Mesothelial cell of epicardium (in vitro differentiated cells): Measurements from ENCODE around the gene SLC38A2. TPM values are rescaled to one million over a fixed set of nuclear protein-coding genes. Genes with fewer than 3 reads are reported as not detected.
A peak's percentile ranks its signal among the peaks of the same experiment; 100 is the strongest.

Source experiments
- DNase-seq, 2 experiments: peaks; one replicate each; pipeline ENCODE4 v3.0.0; 2021; ENCODE audit warnings: low spot score in 2 of 2; ENCODE audit not compliant: unreplicated experiment in 2 of 2
- H3K27ac Mint-ChIP-seq: 2 replicates; pipeline ENCODE4 v1.8.0; 2021; ENCODE audit warnings: mixed read lengths
- H3K27me3 Mint-ChIP-seq: 2 replicates; pipeline ENCODE4 v1.8.0; 2021; ENCODE audit warnings: low read depth, mixed read lengths
- H3K36me3 Mint-ChIP-seq: 2 replicates; pipeline ENCODE4 v1.8.0; 2021; ENCODE audit warnings: mixed read lengths
- H3K4me1 Mint-ChIP-seq: 2 replicates; pipeline ENCODE4 v1.8.0; 2021; ENCODE audit warnings: mixed read lengths
- H3K4me3 Mint-ChIP-seq: 2 replicates; pipeline ENCODE4 v1.8.0; 2021; ENCODE audit warnings: mild to moderate bottlenecking, moderate library complexity, mixed read lengths
- H3K9me3 Mint-ChIP-seq: 2 replicates; pipeline ENCODE4 v1.8.0; 2021; ENCODE audit warnings: mixed read lengths
- CTCF ChIP-seq: fragments of 200-600 bp; sonication (generic); IDR thresholded peaks from one replicate; pipeline ENCODE4 v1.5.0; 2021; ENCODE audit warnings: antibody characterized with exemption; ENCODE audit not compliant: unreplicated experiment
- total RNA-seq: library from RNA; stranded (reverse); gene quantifications from 3 replicates; pipeline ENCODE4 v1.2.1, GENCODE V29; 2021

SLC38A2 gene
- total RNA-seq, 1 donor from 2014 or later = 256 TPM

GRCh38 chr12:46383654-46384450 lies 11.3 kb upstream of the SLC38A2 start:
- no peak for TF ChIP-seq CTCF
- H3K4me3 Mint-ChIP-seq = peak overlapping the region; percentile 86
- H3K36me3 Mint-ChIP-seq = no peaks in the 10 kb centered on the region
- peak in 1 of 2 experiments; percentile 79 for DNase-seq
- no peaks in the 10 kb centered on the region for H3K27me3 Mint-ChIP-seq
- H3K4me1 Mint-ChIP-seq = peaks cover 50% of the 10 kb centered on the region
- peak overlapping the region; percentile 94 for H3K27ac Mint-ChIP-seq
- H3K9me3 Mint-ChIP-seq = peaks cover 4% of the 10 kb centered on the region

- peak overlapping the region; percentile 86 for H3K4me3 Mint-ChIP-seq
- H3K4me1 Mint-ChIP-seq = peaks cover 45% of the 10 kb centered on the region
- peaks cover 3% of the 10 kb centered on the region for H3K27me3 Mint-ChIP-seq
- TF ChIP-seq CTCF = no peak
- peak overlapping the region; percentile 94 for H3K27ac Mint-ChIP-seq
- H3K36me3 Mint-ChIP-seq = no peaks in the 10 kb centered on the region
- DNase-seq = peak; percentile 94 to 95
- H3K9me3 Mint-ChIP-seq = peaks cover 4% of the 10 kb centered on the region
Measured at GRCh38 chr12:46382964-46383653, 10.5 kb upstream of the SLC38A2 start.

GRCh38 chr12:46382408-46382963 lies 9.9 kb upstream of the SLC38A2 start:
- DNase-seq = no peak
- peaks cover 3% of the 10 kb centered on the region for H3K27me3 Mint-ChIP-seq
- peaks cover 39% of the 10 kb centered on the region for H3K4me1 Mint-ChIP-seq
- H3K4me3 Mint-ChIP-seq = peak overlapping the region; percentile 86
- no peak for TF ChIP-seq CTCF
- H3K9me3 Mint-ChIP-seq = peaks cover 4% of the 10 kb centered on the region
- H3K27ac Mint-ChIP-seq = peak overlapping the region; percentile 94
- H3K36me3 Mint-ChIP-seq = no peaks in the 10 kb centered on the region

- Mint-ChIP-seq H3K4me1 (peaks cover 32% of the 10 kb centered on the region), H3K27ac (peak overlapping the region; percentile 56), H3K36me3 (no peaks in the 10 kb centered on the region), H3K4me3 (no peak overlapping the region), H3K9me3 (peaks cover 4% of the 10 kb centered on the region), H3K27me3 (peaks cover 5% of the 10 kb centered on the region)
- DNase-seq = no peak
- no peak for TF ChIP-seq CTCF
Measured at GRCh38 chr12:46380881-46381280, 8.3 kb upstream of the SLC38A2 start.

GRCh38 chr12:46380022-46380796 lies 7.6 kb upstream of the SLC38A2 start:
- Mint-ChIP-seq H3K4me3 (no peak overlapping the region), H3K27me3 (peaks cover 5% of the 10 kb centered on the region), H3K9me3 (peaks cover 4% of the 10 kb centered on the region), H3K4me1 (peaks cover 25% of the 10 kb centered on the region), H3K36me3 (no peaks in the 10 kb centered on the region), H3K27ac (no peak overlapping the region)
- TF ChIP-seq CTCF = no peak
- DNase-seq = no peak
